Brain pericyte (primary cell): ENCODE data around the gene CPSF7.
"Not testable (repeated sequence)": the region's sequence is repeated elsewhere in the genome, so short reads cannot be mapped to it uniquely, and the experiment has no call there.

ENCODE experiments used
- DNase-seq: peaks from one replicate; pipeline ENCODE4 v3.0.0-alpha.2; 2012; ENCODE audit warnings: low read depth, low spot score

CPSF7 gene

GRCh38 chr11:61442616-61443015 lies 12.8 kb upstream of the CPSF7 start:
- DNase-seq = no peak

- DNase-seq = no peak
Observed at GRCh38 chr11:61439615-61440014, 9.8 kb upstream of the CPSF7 start.

DNA sequence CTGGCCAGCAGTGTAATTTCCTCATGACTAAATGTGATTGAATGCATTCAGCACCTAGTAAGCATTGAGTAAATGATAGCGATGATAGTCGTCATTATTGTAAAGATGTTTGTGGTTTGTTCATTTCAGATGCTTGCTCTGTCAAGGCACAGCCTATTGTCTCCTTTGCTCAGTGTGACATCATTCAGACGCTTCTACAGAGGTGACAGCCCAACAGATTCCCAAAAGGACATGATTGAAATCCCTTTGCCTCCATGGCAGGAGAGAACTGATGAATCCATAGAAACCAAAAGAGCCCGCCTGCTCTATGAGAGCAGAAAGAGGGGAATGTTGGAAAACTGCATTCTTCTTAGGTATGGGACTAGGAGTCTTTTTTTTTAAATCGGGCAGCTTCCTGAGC lies 7.7 kb upstream of the CPSF7 start:
- DNase-seq = no peak

GRCh38 chr11:61430839-61431238 lies 1.1 kb upstream of the CPSF7 start:
- DNase-seq = not testable (repeated sequence)

GRCh38 chr11:61429346-61429690 lies 457 bp downstream of the CPSF7 start:
- no peak for DNase-seq

- DNase-seq = no peak
Observed at GRCh38 chr11:61425367-61426131, 4.2 kb downstream of the CPSF7 start.

DNA sequence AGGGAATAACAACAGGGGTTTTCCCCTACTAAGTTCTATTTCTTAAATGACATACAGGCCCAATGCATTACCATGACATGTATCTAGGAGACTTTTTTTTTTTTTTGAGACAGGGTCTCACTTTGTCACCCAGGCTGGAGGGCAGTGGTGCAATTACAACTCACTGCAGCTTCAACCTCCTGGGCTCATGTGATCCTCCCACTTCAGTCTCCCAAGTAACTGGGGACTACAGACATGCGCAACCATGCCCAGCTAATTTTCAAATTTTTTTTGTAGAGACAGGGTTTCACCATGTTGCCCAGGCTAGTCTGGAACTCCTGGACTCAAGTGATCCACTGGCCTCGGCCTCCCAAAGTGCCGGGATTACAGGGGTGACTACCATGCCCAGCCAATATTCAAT lies 7.5 kb downstream of the CPSF7 start:
- DNase-seq = no peak

DNA sequence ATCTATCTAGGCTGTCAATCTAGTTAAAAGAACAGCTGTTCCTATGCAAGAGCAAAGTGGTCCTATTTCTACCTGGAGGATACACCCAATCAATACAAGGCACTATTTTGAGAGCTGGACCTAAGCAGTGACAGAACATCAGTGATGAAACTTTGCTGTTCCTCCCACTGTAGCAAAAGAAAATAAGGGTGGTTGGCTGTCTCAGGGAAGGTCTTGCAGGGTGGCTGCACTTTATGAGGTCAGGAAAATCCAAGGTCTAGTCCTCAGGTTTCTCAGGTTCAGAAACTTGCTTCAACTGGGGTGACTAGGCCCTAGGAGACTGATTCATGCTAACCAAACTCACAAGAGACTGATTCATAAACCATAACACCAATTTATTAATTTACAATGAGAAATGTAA lies 11.6 kb downstream of the CPSF7 start:
- DNase-seq = no peak

- DNase-seq = no peak
Observed at GRCh38 chr11:61417670-61418069, 12.1 kb downstream of the CPSF7 start.

- DNase-seq = no peak
Observed at GRCh38 chr11:61416941-61417340, 12.8 kb downstream of the CPSF7 start.

- no peak for DNase-seq
Observed at GRCh38 chr11:61415381-61415780, 14.4 kb downstream of the CPSF7 start.

GRCh38 chr11:61414547-61414946 lies 15.2 kb downstream of the CPSF7 start:
- DNase-seq = no peak

GRCh38 chr11:61413496-61413895 lies 16.3 kb downstream of the CPSF7 start:
- DNase-seq = no peak

DNA sequence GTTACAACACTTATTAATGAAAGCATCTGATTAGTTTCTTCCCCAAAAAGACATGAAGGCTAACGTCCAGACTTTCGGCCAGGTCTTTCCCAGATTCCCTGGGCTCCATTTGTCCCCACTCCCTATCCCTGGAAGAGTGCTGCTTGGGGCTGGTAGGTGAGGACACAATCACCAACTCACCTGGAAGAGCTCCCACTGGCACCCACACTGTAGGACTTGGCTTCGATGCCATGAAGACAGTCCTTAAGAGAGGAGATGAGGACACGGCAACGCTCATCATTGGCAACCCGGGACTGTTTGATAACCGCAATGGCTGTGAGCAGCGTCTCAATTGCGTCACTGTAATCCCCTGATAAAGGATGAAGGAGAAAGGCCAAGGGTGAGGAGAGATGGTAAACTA lies 18.2 kb downstream of the CPSF7 start:
- DNase-seq = no peak

- no peak for DNase-seq
Observed at GRCh38 chr11:61406991-61407728, 22.6 kb downstream of the CPSF7 start.

GRCh38 chr11:61406067-61406466 lies 23.7 kb downstream of the CPSF7 start:
- DNase-seq = no peak

DNA sequence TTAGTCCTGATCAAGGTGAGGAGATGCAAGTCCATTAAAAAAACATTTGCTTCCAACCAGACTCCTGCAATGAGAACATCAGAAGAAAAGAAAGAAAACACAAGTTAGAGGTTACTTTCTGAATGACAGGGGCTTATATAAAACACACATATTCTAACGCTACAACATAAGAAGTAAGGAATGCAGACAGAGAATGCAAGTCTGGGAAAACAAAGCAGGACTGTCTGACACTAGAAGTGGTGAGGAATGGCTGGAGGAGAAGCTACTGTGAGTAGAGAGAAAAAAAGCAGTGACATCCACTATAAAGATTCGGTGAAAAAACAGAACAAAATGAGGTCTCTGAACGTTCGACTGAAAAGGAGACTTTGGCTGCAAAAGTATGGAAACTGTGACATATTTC lies 25.1 kb downstream of the CPSF7 start:
- no peak for DNase-seq

DNA sequence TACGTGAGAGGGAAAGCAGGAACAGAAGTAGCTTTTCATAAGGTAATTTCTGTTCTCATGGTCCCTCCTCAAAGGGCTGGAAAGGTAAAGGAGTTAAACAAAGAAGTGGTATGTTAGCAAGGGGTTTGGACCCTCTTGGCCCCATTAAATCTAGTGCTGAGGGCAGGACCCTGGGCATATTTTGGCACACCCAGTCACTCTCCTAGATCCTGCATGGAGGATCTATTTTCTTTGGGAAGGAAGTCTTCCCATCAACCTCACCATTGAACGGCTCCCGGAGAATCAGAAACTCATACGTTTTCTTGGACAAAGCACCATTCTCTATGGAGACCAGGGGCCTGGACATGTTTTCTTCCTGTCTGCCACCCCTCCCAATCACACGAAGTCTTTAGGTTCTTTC lies 25.7 kb downstream of the CPSF7 start:
- DNase-seq = no peak

GRCh38 chr11:61403658-61404057 lies 26.1 kb downstream of the CPSF7 start:
- DNase-seq = no peak

- DNase-seq = no peak
Observed at GRCh38 chr11:61401573-61401972, 28.2 kb downstream of the CPSF7 start.

DNA sequence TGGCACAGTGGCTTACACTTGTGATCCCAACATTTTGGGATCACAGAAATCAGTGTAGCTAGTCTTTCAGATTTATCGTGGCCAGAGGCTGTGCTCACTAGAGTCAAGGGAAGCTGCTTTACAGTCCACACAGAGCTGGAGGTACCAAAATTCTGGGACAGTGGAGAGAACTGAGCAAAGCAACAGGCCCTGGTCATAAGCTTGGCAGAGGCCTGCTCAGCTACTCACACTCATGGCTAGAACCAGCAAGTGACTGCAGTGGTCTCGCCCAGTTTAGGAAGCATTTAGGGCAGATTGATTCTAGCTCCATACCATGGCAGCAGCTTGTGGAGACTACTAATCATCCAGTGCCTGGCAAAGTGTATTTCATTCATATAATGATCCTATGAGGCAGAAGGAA lies 28.6 kb downstream of the CPSF7 start:
- no peak for DNase-seq

DNA sequence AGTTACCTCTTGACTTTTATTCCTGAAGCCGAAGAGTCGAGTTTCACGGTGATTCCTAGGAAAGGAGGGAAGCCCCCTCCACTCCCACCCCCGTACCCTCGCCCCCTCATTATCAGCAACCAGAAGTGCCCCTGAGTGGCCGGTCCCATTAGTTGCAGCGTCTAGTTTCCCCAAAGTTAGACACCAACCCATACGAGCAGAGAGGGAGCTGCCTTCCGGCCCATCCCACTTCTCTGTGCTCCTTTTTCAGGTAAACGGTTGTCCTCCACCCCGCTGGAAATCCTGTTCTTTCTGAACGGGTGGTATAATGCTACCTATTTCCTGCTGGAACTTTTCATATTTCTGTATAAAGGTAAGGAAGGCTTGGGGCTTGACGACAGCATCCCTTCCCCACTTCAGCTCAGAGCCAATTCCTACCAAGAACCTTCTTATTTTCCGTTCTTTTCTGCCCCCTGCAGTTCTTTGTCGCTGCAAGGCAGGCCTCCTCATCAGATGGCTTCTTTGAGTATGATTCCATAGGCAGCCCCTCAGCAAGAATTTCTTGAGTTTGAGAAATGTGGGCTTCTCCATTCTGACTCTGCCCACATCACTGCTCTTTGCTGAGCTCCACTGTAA lies 36.7 kb downstream of the CPSF7 start:
- DNase-seq = no peak

DNA sequence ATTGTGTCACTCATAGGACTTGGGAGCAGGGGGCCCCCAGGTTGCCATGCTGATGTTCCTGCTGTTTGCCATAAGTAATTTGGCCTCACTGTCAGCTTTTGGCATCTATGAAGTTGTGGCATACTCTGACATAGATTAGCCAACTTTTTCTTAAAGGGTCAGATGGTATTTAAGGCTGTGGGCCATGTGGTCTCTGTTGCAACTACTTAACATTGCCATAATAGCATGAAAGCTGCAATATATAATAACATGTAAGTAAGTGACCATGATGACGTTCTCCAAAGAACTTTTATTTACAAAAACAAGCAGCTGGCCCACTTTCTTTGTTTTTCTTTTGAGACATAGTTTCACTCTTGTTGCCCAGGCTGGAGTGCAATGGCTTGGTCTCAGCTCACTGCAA lies 39.6 kb downstream of the CPSF7 start:
- no peak for DNase-seq
